ENCODE measurements around the gene GRAMD1A.

DNA sequence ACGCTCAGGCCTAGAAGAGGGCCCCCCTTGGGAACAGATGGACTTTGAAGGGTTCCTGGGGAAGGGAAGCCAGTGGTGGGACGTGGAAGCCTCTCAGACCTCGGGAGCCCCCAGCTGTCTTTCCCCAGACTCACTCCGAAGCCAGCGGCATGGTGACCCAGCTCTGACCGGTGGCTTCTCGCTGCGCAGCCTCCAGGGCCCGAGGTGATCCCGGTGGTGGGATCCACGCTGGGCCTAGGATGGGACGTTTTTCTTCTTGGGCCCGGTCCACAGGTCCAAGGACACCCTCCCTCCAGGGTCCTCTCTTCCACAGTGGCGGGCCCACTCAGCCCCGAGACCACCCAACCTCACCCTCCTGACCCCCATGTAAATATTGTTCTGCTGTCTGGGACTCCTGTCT lies 66.0 kb downstream of the GRAMD1A start:
- TF ChIP-seq EZH2 (IDR thresholded peaks at IDR 0.05; ENCODE audit: insufficient read depth, low read length) = no peak
- TF ChIP-seq, protein P1, sequence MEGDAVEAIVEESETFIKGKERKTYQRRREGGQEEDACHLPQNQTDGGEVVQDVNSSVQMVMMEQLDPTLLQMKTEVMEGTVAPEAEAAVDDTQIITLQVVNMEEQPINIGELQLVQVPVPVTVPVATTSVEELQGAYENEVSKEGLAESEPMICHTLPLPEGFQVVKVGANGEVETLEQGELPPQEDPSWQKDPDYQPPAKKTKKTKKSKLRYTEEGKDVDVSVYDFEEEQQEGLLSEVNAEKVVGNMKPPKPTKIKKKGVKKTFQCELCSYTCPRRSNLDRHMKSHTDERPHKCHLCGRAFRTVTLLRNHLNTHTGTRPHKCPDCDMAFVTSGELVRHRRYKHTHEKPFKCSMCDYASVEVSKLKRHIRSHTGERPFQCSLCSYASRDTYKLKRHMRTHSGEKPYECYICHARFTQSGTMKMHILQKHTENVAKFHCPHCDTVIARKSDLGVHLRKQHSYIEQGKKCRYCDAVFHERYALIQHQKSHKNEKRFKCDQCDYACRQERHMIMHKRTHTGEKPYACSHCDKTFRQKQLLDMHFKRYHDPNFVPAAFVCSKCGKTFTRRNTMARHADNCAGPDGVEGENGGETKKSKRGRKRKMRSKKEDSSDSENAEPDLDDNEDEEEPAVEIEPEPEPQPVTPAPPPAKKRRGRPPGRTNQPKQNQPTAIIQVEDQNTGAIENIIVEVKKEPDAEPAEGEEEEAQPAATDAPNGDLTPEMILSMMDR (IDR thresholded peaks at IDR 0.05; ENCODE audit: insufficient read depth, low read depth, low read length) = no peak

All from astrocyte (in vitro differentiated cells and primary cell).